Activated gamma-delta T cell treated with Interleukin-2 at 50 U/mL for 16 hours (primary cell): ENCODE results near the gene JMJD1C.

Experiments
- DNase-seq: peaks from one replicate; pipeline ENCODE4 v3.0.0-alpha.2; 2020

Gene JMJD1C

DNA sequence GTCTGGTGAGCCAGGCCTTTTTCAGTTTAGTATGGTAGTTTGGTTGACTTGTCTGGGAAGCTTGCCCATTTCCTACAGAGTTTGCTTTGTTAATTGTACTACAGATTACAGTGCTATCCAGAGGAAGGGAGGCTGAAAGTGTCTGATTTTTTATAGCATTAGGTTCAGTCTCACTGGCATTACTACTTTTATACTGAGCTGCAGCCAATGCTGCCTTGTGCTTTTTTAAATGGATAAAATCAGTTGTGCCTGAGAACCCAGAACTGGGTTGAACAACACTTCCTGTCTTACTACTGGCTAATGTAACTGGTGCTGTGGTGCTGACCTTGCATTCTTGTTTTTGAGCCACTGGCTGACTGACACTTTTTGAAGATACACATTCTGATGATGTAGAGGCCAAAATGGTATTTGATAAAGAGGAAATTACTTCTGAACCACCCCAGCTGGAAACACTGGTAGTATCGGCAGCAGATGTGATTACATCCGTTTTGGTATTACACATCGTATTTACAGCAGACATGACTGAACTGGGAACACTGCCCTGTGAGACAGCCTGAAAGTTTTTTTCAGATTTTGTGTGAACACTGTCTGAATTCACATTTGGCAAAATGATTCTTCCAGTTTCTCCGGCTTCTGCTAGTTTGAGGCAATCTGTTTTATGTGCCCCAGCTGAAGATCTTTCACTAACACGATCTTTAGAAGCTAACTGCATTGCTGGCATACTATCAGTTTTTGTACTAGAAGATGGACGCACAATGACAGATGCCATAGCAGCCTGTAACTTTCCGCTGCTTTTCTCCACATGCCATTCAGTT, 258.6 kb downstream of the JMJD1C start:
- no peak for DNase-seq

DNA sequence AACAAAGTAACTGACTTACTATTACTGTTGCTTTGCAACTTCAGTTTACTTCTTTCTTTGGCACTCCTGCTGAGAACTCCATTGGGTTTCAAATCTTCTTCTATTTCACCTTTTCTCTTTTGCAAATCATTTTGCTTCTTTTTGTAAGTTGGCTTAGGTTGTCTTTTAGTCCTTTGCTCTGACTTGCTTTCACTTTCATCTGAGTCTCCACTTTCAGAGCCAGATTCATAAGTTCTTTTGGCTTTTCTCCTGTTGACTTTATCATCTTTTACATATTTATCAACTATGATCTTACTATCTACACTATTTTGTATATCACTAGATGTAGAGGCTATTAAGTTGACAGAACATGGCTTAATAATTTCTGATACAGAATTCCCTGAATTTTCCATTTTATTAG, 259.2 kb downstream of the JMJD1C start:
- no peak for DNase-seq

- no peak for DNase-seq
Observed at GRCh38 chr10:63205421-63205820, 260.4 kb downstream of the JMJD1C start.

- no peak for DNase-seq
Observed at GRCh38 chr10:63204667-63205391, 260.9 kb downstream of the JMJD1C start.

- no peak for DNase-seq
Observed at GRCh38 chr10:63201118-63201517, 264.7 kb downstream of the JMJD1C start.

- no peak for DNase-seq
Observed at GRCh38 chr10:63200431-63200830, 265.3 kb downstream of the JMJD1C start.

GRCh38 chr10:63199716-63200115, 266.1 kb downstream of the JMJD1C start:
- no peak for DNase-seq

DNA sequence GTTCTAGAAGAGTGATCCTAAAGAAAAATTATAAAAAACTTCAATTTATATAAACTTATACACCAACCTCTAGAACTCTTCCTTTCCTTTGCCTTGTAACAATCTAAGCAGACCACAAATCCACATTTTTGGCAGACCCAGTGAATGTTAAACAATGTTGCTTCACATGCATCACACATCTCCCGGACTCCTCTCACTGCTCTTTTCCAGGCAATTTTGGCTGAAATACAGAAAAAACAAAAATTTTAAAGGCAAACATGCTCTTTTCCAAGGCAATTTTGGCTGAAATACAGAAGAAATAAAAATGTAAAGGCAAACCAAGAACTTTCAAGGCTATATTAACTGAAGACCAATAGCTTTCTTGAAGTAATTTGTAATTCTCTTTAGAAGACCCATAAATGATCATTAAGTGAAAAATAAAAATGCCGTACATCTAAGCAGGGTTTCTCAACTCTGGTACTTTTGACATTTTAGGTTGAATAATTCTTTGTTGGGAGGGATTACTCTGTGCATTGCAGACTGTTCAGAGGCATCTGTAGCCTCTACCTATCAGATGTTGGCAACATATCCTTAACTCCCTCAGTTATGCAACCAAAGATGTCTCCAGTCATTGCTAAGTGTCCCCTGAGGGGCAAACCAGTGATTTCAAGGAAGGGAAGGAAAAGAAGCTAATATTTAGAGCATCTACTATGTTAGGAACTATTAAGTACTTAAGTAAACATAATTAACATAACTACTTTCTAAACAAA, 268.3 kb downstream of the JMJD1C start:
- no peak for DNase-seq

DNA sequence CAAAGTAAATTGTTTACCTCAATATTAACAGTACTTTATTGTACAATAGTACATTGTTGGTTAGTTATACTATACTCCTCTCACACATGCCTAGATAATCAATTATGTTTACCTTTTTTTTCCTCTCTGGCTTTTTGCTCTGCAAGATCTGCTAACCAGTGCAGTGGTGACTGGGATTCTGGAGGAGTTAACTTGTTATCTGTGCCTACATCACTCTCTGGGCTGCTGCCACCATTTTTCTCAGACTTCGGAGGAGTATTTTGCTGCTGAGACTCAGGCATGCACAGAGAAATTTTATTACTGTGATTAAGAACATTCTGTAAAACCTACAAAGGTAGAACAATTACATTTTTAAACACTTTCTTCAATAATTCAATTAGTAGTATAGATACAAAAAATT, 273.0 kb downstream of the JMJD1C start:
- DNase-seq, result no peak

DNA sequence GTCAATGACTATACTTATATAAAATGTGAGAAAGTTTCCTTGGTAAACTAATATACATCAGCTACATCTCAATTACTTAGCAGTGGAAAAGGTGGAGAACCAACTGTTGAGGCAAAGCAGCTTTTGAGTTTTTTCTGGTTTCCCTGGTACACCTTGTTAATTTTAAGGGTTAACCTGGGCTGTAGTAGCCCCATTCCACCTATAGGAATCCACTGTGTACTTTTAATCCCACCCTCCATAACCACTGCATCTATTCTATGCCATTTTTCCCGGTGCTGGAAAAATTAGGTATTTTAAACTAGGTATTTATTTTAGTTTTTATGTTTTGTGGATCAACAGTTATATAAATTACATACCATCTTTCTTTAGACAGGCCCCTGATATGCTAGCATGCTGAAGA, 290.2 kb downstream of the JMJD1C start:
- no peak for DNase-seq

GRCh38 chr10:63173468-63174232, 292.1 kb downstream of the JMJD1C start:
- no peak for DNase-seq

GRCh38 chr10:63171926-63172325, 293.9 kb downstream of the JMJD1C start:
- no peak for DNase-seq

DNA sequence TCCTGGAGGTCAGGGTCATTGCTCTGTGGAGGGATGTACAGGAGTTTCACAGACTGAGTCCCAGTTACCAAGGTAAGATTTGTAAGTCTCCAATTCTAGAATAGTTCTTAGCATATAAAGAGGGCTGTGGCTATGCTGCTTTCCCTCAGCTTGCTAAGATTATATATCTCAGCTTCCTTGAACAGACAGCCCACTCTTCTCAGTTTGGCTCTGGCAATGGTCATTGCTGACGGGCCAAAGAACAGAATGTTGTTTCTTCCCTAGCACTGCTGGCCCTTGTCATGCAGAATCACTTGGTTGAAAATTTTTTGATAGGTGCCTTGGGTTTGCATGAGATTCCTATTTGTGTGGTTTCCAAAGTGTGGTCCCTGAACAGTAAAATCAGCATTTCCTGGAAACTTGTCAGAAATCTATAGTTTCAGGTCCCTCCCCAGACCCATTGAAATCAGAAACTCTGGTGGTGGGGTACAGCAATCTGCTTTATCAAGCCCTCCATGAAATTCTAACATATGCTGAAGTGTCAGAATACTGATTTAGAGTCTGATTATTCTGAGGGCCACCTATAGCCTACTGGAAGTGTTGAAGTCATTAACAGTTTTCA, 294.4 kb downstream of the JMJD1C start:
- no peak for DNase-seq

GRCh38 chr10:63169624-63170023, 296.2 kb downstream of the JMJD1C start:
- no peak for DNase-seq

DNA sequence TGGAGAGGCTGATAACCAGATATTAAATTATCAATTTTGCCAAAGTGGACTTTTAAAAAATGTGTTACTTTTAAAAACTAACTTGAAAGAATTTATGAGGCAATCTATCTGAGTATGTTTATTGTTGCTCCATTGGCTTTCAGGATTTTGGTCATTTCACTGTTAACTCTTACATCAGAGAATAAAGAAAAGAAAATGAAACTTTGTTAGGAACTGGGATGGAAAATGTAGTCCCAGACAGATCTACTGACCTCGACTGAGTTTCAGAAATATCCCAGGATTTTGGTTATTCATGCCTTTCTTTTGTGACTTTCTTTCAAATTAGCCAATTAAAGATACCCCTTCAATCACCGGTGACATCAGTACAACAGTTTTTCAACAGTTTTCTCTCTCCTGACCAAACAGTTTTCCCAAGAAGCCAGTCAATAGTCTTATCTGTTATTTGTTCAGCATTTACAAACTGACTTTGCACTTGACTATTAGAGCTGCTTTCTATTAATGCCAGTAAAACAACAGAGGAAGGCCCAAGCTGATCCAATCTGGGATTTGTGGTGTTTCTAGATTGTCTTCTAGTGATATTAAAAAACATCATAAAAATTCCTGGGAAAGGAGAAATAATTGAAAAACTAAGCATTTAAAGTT, 296.8 kb downstream of the JMJD1C start:
- no peak for DNase-seq

GRCh38 chr10:63166742-63167258, 299.0 kb downstream of the JMJD1C start:
- DNase-seq, result no peak

DNA sequence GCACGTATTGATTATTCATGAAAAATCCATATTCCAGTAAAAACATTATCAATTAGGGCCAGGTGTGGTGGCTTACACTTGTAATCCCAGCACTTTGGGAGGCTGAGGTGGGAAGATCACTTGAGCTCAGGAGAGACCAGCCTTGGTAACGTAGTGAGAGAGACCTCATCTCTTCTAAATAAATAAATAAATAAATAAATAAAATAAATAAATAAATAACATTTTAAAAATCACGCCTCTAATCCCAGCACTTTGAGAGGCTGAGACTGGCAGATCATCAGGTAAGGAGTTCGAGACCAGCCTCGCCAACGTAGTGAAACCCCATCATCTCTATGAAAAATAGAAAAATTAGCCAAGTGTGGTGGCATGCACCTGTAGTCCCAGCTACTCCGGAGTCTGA, 300.5 kb downstream of the JMJD1C start:
- DNase-seq, result no peak

GRCh38 chr10:63164166-63164623, 301.6 kb downstream of the JMJD1C start:
- DNase-seq, result no peak

DNA sequence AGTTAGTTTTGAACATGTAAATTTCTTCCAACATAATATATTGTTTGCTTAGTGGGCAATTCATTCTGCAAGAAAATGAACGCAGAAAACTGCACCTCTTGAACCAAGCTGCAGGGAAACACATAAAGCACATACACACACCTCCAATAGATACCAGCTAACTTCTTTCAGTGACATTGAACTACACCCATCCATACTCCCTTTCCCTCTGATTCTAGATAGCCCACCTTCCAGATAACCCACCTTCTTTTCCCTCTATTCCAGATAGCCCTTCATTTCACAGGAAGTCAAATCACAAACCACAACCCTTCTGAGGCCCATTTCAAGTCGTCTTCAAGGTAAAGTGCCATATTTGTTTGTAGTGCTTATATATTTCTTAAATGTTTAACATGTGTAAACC, 304.2 kb downstream of the JMJD1C start:
- DNase-seq, result no peak

- DNase-seq, result peak; percentile 37
Observed at GRCh38 chr10:63157845-63158624, 307.7 kb downstream of the JMJD1C start.

GRCh38 chr10:63156236-63156635, 309.5 kb downstream of the JMJD1C start:
- DNase-seq, result no peak
